ENCODE data around the gene RAB24. TPM values are rescaled to one million over a fixed set of nuclear protein-coding genes. Genes with fewer than 3 reads are reported as not detected.

The RAB24 gene
- total and polyA plus RNA-seq, 8 donors: 1.8 to 87.2 (median 22.2) TPM

GRCh38 chr5:177328545-177329231 is 25.2 kb upstream of the RAB24 start:
- Histone ChIP-seq H3K9me3 (no peaks in the 10 kb centered on the region), H3K27ac (peak overlapping the region in 1 of 5 donors; percentile 45), H3K27me3 (no peaks in the 10 kb centered on the region), H3K36me3 (peaks cover 20 to 65% (median 59%) of the 10 kb centered on the region in 4 donors), H3K4me1 (peaks cover 0 to 12% (median 6%) of the 10 kb centered on the region in 4 donors), H3K4me3 (no peak overlapping the region)
- DNase-seq: no peak
- intact Hi-C loops (cut with DNase I; ENCODE audit: low total_unique reads): loop anchor here (10.0 kb wide), 1 partner anchor 46 kb away; no protein-coding TSS in a partner anchor
- no peak for TF ChIP-seq POLR2A (IDR thresholded peaks at IDR 0.05)
- no peak for TF ChIP-seq POLR2AphosphoS5 (IDR thresholded peaks at IDR 0.05)
- no peak for TF ChIP-seq EP300 (IDR thresholded peaks at IDR 0.05)
- no peak for TF ChIP-seq CTCF (IDR thresholded peaks at IDR 0.05)
- WGBS, 5 donors: 86 to 94% (median 90%) methylated on average over 19 of the region's 19 CpGs

GRCh38 chr5:177327539-177328522 is 24.3 kb upstream of the RAB24 start:
- 68 to 82% (median 78%) methylated on average over 23 to 28 of the region's 28 CpGs for WGBS, 5 donors
- peak overlapping the region in 2 of 5 donors; percentile 34 to 45 for H3K27ac ChIP-seq
- H3K4me3 ChIP-seq: no peak overlapping the region
- TF ChIP-seq EP300 (IDR thresholded peaks at IDR 0.05) (no peak), CTCF (IDR thresholded peaks at IDR 0.05) (no peak), POLR2A (IDR thresholded peaks at IDR 0.05) (no peak), POLR2AphosphoS5 (IDR thresholded peaks at IDR 0.05) (no peak)
- intact Hi-C loops (cut with DNase I; ENCODE audit: low total_unique reads): loop anchor here (10.0 kb wide), 1 partner anchor 47 kb away; no protein-coding TSS in a partner anchor
- peaks cover 11 to 58% (median 50%) of the 10 kb centered on the region in 4 donors for H3K36me3 ChIP-seq
- no peaks in the 10 kb centered on the region for H3K9me3 ChIP-seq
- H3K27me3 ChIP-seq: no peaks in the 10 kb centered on the region
- peaks cover 0 to 12% (median 6%) of the 10 kb centered on the region in 4 donors for H3K4me1 ChIP-seq
- DNase-seq: peak in 1 of 2 donors; percentile 66

GRCh38 chr5:177325868-177326381 is 22.4 kb upstream of the RAB24 start:
- WGBS, 5 donors: 29 to 75% (median 50%) methylated on average over 1 of the region's 1 CpG
- TF ChIP-seq CTCF (IDR thresholded peaks at IDR 0.05): no peak
- no peak for TF ChIP-seq POLR2AphosphoS5 (IDR thresholded peaks at IDR 0.05)
- no peak for TF ChIP-seq EP300 (IDR thresholded peaks at IDR 0.05)
- no peak for TF ChIP-seq POLR2A (IDR thresholded peaks at IDR 0.05)
- no peaks in the 10 kb centered on the region for H3K27me3 ChIP-seq
- intact Hi-C loops (cut with DNase I; ENCODE audit: low total_unique reads): loop anchor here (10.0 kb wide), 1 partner anchor 49 kb away; no protein-coding TSS in a partner anchor
- H3K4me1 ChIP-seq: peaks cover 0 to 12% (median 6%) of the 10 kb centered on the region in 4 donors
- H3K27ac ChIP-seq: peak overlapping the region in 1 of 5 donors; percentile 43
- H3K4me3 ChIP-seq: no peak overlapping the region
- no peaks in the 10 kb centered on the region for H3K9me3 ChIP-seq
- peaks cover 8 to 39% (median 33%) of the 10 kb centered on the region in 4 donors for H3K36me3 ChIP-seq
- peak in 1 of 2 donors; percentile 37 for DNase-seq

GRCh38 chr5:177320879-177321278 is 17.4 kb upstream of the RAB24 start:
- WGBS, 5 donors: 77 to 95% (median 86%) methylated on average over 7 of the region's 7 CpGs
- peaks cover 0 to 22% (median 17%) of the 10 kb centered on the region in 4 donors for H3K36me3 ChIP-seq
- peaks cover 0 to 11% (median 4%) of the 10 kb centered on the region in 4 donors for H3K4me1 ChIP-seq
- no peaks in the 10 kb centered on the region for H3K27me3 ChIP-seq
- no peak overlapping the region for H3K4me3 ChIP-seq
- TF ChIP-seq POLR2AphosphoS5 (IDR thresholded peaks at IDR 0.05): no peak
- TF ChIP-seq CTCF (IDR thresholded peaks at IDR 0.05): no peak
- intact Hi-C loops (cut with DNase I; ENCODE audit: low total_unique reads): loop anchor here (10.0 kb wide), 1 partner anchor 54 kb away; no protein-coding TSS in a partner anchor
- no peaks in the 10 kb centered on the region for H3K9me3 ChIP-seq
- no peak overlapping the region for H3K27ac ChIP-seq
- DNase-seq: no peak

All from stomach (tissue), 9 donors.